Right lobe of liver (tissue), 4 donors: ENCODE results near the gene AASDH.

ENCODE experiments used
- CTCF ChIP-seq, 4 donors: fragments of 200-600 bp in 3 of 4; fragments of 450-650 bp in 1 of 4; IDR thresholded peaks; one replicate each; pipeline versions ENCODE4 v1.5.1 to v1.8.0; 2016 to 2022; ENCODE audit warnings: antibody characterized with exemption in 4 of 4, mild to moderate bottlenecking in 2 of 4
- POLR2A ChIP-seq: fragments of 450-650 bp; IDR thresholded peaks from one replicate; pipeline ENCODE4 v1.6.1; 2017; ENCODE audit warnings: antibody characterized with exemption, mild to moderate bottlenecking
- donor health status: DM: no; HTN: no; CAD: no.
- donor health status: DM: no; HTN: no; CAD: no.
- donor health status: DM: no; HTN: yes; CAD: no.

- TF ChIP-seq CTCF (IDR thresholded peaks at IDR 0.05), result no peak
- TF ChIP-seq POLR2A, result no peak
Observed at GRCh38 chr4:56409511-56410090, 22.3 kb upstream of the AASDH start.
